Glutamatergic neuron (in vitro differentiated cells): ENCODE measurements around the gene PRKCH. TPM values are rescaled to one million over a fixed set of nuclear protein-coding genes. Genes with fewer than 3 reads are reported as not detected.

Experiments
- DNase-seq: peaks from one replicate; pipeline ENCODE4 v3.0.0; 2022
- H3K27ac Mint-ChIP-seq: one replicate; pipeline ENCODE4 v1.8.0; 2020; ENCODE audit warnings: mild to moderate bottlenecking, mixed read lengths, inconsistent platforms; ENCODE audit not compliant: unreplicated experiment
- H3K27me3 Mint-ChIP-seq: one replicate; pipeline ENCODE4 v1.8.0; 2020; ENCODE audit warnings: mild to moderate bottlenecking, moderate library complexity, mixed read lengths, inconsistent platforms; ENCODE audit not compliant: unreplicated experiment
- H3K36me3 Mint-ChIP-seq: one replicate; pipeline ENCODE4 v1.8.0; 2020; ENCODE audit warnings: mild to moderate bottlenecking, mixed read lengths, inconsistent platforms; ENCODE audit not compliant: unreplicated experiment
- H3K4me1 Mint-ChIP-seq: one replicate; pipeline ENCODE4 v1.8.0; 2020; ENCODE audit warnings: mild to moderate bottlenecking, low read depth, mixed read lengths, inconsistent platforms; ENCODE audit not compliant: unreplicated experiment
- H3K4me3 Mint-ChIP-seq: one replicate; pipeline ENCODE4 v1.8.0; 2020; ENCODE audit warnings: mild to moderate bottlenecking, mixed read lengths, inconsistent platforms; ENCODE audit not compliant: unreplicated experiment
- H3K9me3 Mint-ChIP-seq: one replicate; pipeline ENCODE4 v1.8.0; 2020; ENCODE audit warnings: mild to moderate bottlenecking, moderate library complexity, mixed read lengths, inconsistent platforms; ENCODE audit not compliant: unreplicated experiment
- CTCF ChIP-seq: fragments of 200-600 bp; sonication (generic); IDR thresholded peaks from one replicate; pipeline ENCODE4 v1.5.0; 2021; ENCODE audit not compliant: partially characterized antibody, unreplicated experiment
- total RNA-seq: library from RNA; stranded (reverse); fragmentation: NEBNext Ultra II Directional; extraction: Animal tissue kit (Norgen Biotek cat#: 25700); gene quantifications from one replicate; pipeline ENCODE4 v1.2.1, GENCODE V29; 2021; ENCODE audit not compliant: unreplicated experiment

Gene PRKCH
- total RNA-seq, 1 donor from 2014 or later = 0.54 TPM

- no peaks in the 10 kb centered on the region for H3K9me3 Mint-ChIP-seq
- no peak for TF ChIP-seq CTCF
- DNase-seq = no peak
These were observed 29.3 kb downstream of the PRKCH start for GRCh38 chr14:61350427-61351270.

GRCh38 chr14:61351477-61351876 lies 30.1 kb downstream of the PRKCH start:
- no peak overlapping the region for H3K27ac Mint-ChIP-seq
- no peak for DNase-seq
- no peak overlapping the region for H3K4me3 Mint-ChIP-seq
- no peak for TF ChIP-seq CTCF
- H3K27me3 Mint-ChIP-seq = peaks cover 5% of the 10 kb centered on the region
- H3K9me3 Mint-ChIP-seq = no peaks in the 10 kb centered on the region
- H3K4me1 Mint-ChIP-seq = peaks cover 2% of the 10 kb centered on the region
- H3K36me3 Mint-ChIP-seq = no peaks in the 10 kb centered on the region

More at GRCh38 chr14:61350427-61351270, 29.3 kb downstream of the PRKCH start:
- H3K27ac Mint-ChIP-seq = no peak overlapping the region
- peaks cover 2% of the 10 kb centered on the region for H3K4me1 Mint-ChIP-seq
- peaks cover 5% of the 10 kb centered on the region for H3K27me3 Mint-ChIP-seq
- no peaks in the 10 kb centered on the region for H3K36me3 Mint-ChIP-seq
- H3K4me3 Mint-ChIP-seq = no peak overlapping the region

GRCh38 chr14:61355892-61356325 lies 34.5 kb downstream of the PRKCH start:
- no peaks in the 10 kb centered on the region for H3K27me3 Mint-ChIP-seq
- TF ChIP-seq CTCF = no peak
- no peak overlapping the region for H3K4me3 Mint-ChIP-seq
- H3K27ac Mint-ChIP-seq = no peak overlapping the region
- peaks cover 2% of the 10 kb centered on the region for H3K4me1 Mint-ChIP-seq
- H3K36me3 Mint-ChIP-seq = no peaks in the 10 kb centered on the region
- DNase-seq = no peak
- H3K9me3 Mint-ChIP-seq = no peaks in the 10 kb centered on the region

- no peak overlapping the region for H3K27ac Mint-ChIP-seq
- H3K27me3 Mint-ChIP-seq = no peaks in the 10 kb centered on the region
- no peaks in the 10 kb centered on the region for H3K9me3 Mint-ChIP-seq
- no peaks in the 10 kb centered on the region for H3K36me3 Mint-ChIP-seq
- DNase-seq = no peak
- no peak overlapping the region for H3K4me3 Mint-ChIP-seq
- no peak for TF ChIP-seq CTCF
- peaks cover 2% of the 10 kb centered on the region for H3K4me1 Mint-ChIP-seq
These were observed 35.7 kb downstream of the PRKCH start for GRCh38 chr14:61357123-61357522.

GRCh38 chr14:61358554-61359226 lies 37.3 kb downstream of the PRKCH start:
- peaks cover 2% of the 10 kb centered on the region for H3K4me1 Mint-ChIP-seq
- no peak overlapping the region for H3K4me3 Mint-ChIP-seq
- no peak for DNase-seq
- H3K27ac Mint-ChIP-seq = no peak overlapping the region
- no peak for TF ChIP-seq CTCF
- no peaks in the 10 kb centered on the region for H3K36me3 Mint-ChIP-seq
- H3K9me3 Mint-ChIP-seq = no peaks in the 10 kb centered on the region
- H3K27me3 Mint-ChIP-seq = no peaks in the 10 kb centered on the region
